Measurements from ENCODE around the gene SCNN1A. TPM values are rescaled to one million over a fixed set of nuclear protein-coding genes. Genes with fewer than 3 reads are reported as not detected.

SCNN1A gene
- total RNA-seq, 4 donors from 2014 or later: 15.9 to 46.5 (median 18.8) TPM

GRCh38 chr12:6323995-6324711, 51.2 kb downstream of the SCNN1A start:
- Histone ChIP-seq H3K27me3 (no peaks in the 10 kb centered on the region), H3K4me1 (peaks cover 0 to 75% (median 39%) of the 10 kb centered on the region in 4 donors), H3K36me3 (peaks cover 2 to 20% (median 9%) of the 10 kb centered on the region in 3 donors), H3K9me3 (no peaks in the 10 kb centered on the region), H3K27ac (peak overlapping the region; percentile 19 to 99 (median 70)), H3K4me3 (peak overlapping the region in 2 of 4 donors; percentile 1 to 28)
- TF ChIP-seq POLR2A (IDR thresholded peaks at IDR 0.05) (no peak), EP300 (IDR thresholded peaks at IDR 0.05) (no peak), CTCF (IDR thresholded peaks at IDR 0.05) (no peak)
- no peak for DNase-seq (ENCODE audit: low spot score in 2 of 2)
- WGBS, 2 donors: 27 to 32% methylated on average over 19 of the region's 19 CpGs

DNA sequence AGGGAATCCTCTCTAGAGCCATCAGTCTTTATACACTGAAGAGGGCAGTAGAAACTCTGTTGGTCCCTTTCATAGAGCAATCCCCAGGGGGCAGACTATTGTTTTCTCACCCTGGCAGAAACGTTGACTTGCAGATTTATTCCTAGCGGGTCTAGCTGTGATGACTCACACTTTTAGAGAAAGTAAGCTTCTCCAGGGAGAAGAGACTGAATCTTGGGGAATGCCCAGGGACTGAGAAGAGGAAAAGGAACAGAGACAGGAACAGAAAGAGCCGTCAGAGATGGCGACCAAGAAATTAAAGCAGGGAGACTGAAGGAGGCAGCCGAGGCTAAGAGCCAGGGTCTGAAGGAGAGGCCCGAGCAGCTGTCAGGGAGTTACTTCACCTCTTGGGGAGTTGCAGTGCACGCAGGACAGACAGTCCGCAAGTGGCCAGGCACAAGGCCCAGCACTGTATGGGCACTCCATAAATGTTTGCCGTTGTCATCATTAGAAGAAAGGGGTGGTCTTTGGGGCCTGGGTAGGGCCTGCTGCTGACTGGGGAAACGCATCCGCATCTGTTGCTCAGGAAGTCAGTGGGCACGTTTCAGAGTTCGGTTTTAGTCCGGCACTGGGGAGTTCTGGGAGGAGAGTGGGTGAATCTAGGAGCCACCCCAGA, 51.9 kb downstream of the SCNN1A start:
- TF ChIP-seq POLR2A (IDR thresholded peaks at IDR 0.05): no peak
- TF ChIP-seq EP300 (IDR thresholded peaks at IDR 0.05): no peak
- peak in 4 of 5 experiments; percentile 32 to 51 (median 42) for TF ChIP-seq CTCF (IDR thresholded peaks at IDR 0.05)
- Histone ChIP-seq H3K27me3 (no peaks in the 10 kb centered on the region), H3K4me1 (peaks cover 0 to 68% (median 39%) of the 10 kb centered on the region in 4 donors), H3K27ac (peak overlapping the region; percentile 19 to 99 (median 70)), H3K9me3 (no peaks in the 10 kb centered on the region), H3K36me3 (peaks cover 0 to 13% (median 2%) of the 10 kb centered on the region in 3 donors), H3K4me3 (peak overlapping the region in 2 of 4 donors; percentile 1 to 28)
- DNase-seq (ENCODE audit: low spot score in 2 of 2): no peak
- WGBS, 2 donors: 2 to 13% methylated on average over 14 of the region's 14 CpGs

GRCh38 chr12:6322969-6323339, 52.4 kb downstream of the SCNN1A start:
- Histone ChIP-seq H3K4me1 (peaks cover 0 to 63% (median 39%) of the 10 kb centered on the region in 4 donors), H3K36me3 (peaks cover 0 to 8% (median 0%) of the 10 kb centered on the region in 3 donors), H3K9me3 (no peaks in the 10 kb centered on the region), H3K27ac (peak overlapping the region in 3 of 4 donors; percentile 69 to 99 (median 72)), H3K4me3 (no peak overlapping the region), H3K27me3 (no peaks in the 10 kb centered on the region)
- WGBS, 2 donors: 33 to 36% methylated on average over 2 of the region's 2 CpGs
- DNase-seq (ENCODE audit: low spot score in 2 of 2): no peak
- no peak for TF ChIP-seq CTCF (IDR thresholded peaks at IDR 0.05)
- TF ChIP-seq POLR2A (IDR thresholded peaks at IDR 0.05): no peak
- no peak for TF ChIP-seq EP300 (IDR thresholded peaks at IDR 0.05)

GRCh38 chr12:6322352-6322751, 53.0 kb downstream of the SCNN1A start:
- H3K27ac ChIP-seq: peak overlapping the region in 3 of 4 donors; percentile 69 to 99 (median 72)
- H3K9me3 ChIP-seq: no peaks in the 10 kb centered on the region
- H3K36me3 ChIP-seq: peaks cover 0 to 2% (median 0%) of the 10 kb centered on the region in 3 donors
- no peaks in the 10 kb centered on the region for H3K27me3 ChIP-seq
- no peak overlapping the region for H3K4me3 ChIP-seq
- no peak for DNase-seq (ENCODE audit: low spot score in 2 of 2)
- TF ChIP-seq CTCF (IDR thresholded peaks at IDR 0.05): no peak
- TF ChIP-seq EP300 (IDR thresholded peaks at IDR 0.05): no peak
- no peak for TF ChIP-seq POLR2A (IDR thresholded peaks at IDR 0.05)
- peaks cover 0 to 57% (median 37%) of the 10 kb centered on the region in 4 donors for H3K4me1 ChIP-seq
- WGBS, 2 donors: 82 to 90% methylated on average over 4 of the region's 4 CpGs

DNA sequence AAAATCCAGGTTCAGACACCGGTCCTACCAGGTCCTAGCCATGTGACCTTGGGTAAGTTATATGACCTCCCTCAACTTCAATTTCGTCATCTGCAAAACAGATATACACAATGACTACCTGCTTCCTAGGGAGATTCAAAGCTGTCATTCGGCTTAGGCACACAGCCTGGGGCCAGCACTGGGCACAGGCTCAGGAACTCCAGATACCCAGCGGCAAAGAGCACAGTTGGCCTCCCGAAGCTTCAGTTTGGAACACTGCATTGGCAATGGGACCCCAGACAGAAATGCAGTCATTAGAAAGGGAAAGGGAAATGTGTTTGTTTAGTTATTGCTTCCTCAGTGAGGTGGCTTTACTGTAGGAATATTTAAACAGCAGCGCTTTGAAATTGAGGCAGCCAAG, 53.5 kb downstream of the SCNN1A start:
- no peak for DNase-seq (ENCODE audit: low spot score in 2 of 2)
- Histone ChIP-seq H3K27me3 (no peaks in the 10 kb centered on the region), H3K4me1 (peaks cover 0 to 52% (median 33%) of the 10 kb centered on the region in 4 donors), H3K4me3 (no peak overlapping the region), H3K36me3 (no peaks in the 10 kb centered on the region), H3K27ac (peak overlapping the region in 1 of 4 donors; percentile 99), H3K9me3 (no peaks in the 10 kb centered on the region)
- TF ChIP-seq POLR2A (IDR thresholded peaks at IDR 0.05) (no peak), CTCF (IDR thresholded peaks at IDR 0.05) (no peak), EP300 (IDR thresholded peaks at IDR 0.05) (no peak)
- WGBS, 2 donors: 81 to 82% methylated on average over 6 of the region's 6 CpGs

Measured in tibial nerve (tissue), 4 donors.